ENCODE results near the gene GABRD.
"Not testable (repeated sequence)": the region's sequence is repeated elsewhere in the genome, so short reads cannot be mapped to it uniquely, and the experiment has no call there.

GABRD gene

DNA sequence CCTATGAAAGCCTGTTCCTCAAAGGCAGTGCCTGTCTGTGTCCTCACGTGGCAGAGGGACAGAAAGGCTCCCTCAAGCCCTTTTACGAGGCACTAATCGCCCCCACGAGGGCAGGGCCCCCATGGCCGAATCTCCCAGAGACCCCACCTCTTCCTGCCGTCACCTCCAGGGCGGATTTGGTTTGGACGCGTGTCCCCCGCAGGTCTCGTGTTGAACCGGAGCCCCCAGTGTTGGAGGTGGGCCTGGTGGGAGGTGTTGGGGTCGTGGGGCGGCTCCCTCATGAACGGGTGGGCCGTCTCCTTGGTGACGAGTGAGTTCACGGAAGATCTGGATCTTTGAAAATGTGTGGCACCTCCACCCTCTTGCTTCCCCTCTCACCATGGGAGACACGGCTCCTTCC is 43.1 kb upstream of the GABRD start:
- Histone ChIP-seq H3K4me3 (ENCODE audit: low read length, poor library complexity, severe bottlenecking) (no peak overlapping the region), H3K4me2 (ENCODE audit: low read depth, low read length, poor library complexity, severe bottlenecking) (no peak overlapping the region), H3F3A (ENCODE audit: low read depth) (no peaks in the 10 kb centered on the region), H2AFZ (ENCODE audit: low read length) (no peak overlapping the region), H4K20me1 (ENCODE audit: insufficient read depth, low read length, poor library complexity, severe bottlenecking) (no peaks in the 10 kb centered on the region), H3K9me2 (replicated peaks; ENCODE audit: low read depth, low read length) (no peaks in the 10 kb centered on the region), H3K9ac (ENCODE audit: low read depth, low read length, poor library complexity, severe bottlenecking) (no peak overlapping the region), H3K27me3 (ENCODE audit: insufficient read depth, low read length, poor library complexity, severe bottlenecking) (no peaks in the 10 kb centered on the region), H3K79me2 (ENCODE audit: insufficient read depth, low read length) (no peaks in the 10 kb centered on the region), H3K4me1 (ENCODE audit: insufficient read depth, low read length, poor library complexity, severe bottlenecking) (no peaks in the 10 kb centered on the region), H3K9me3 (ENCODE audit: insufficient read depth, low read depth, low read length) (peaks cover 2% of the 10 kb centered on the region; the same call in 1 of the 2 replicates), H3K36me3 (ENCODE audit: insufficient read depth, low read length) (no peaks in the 10 kb centered on the region)
- TF ChIP-seq, protein P1, sequence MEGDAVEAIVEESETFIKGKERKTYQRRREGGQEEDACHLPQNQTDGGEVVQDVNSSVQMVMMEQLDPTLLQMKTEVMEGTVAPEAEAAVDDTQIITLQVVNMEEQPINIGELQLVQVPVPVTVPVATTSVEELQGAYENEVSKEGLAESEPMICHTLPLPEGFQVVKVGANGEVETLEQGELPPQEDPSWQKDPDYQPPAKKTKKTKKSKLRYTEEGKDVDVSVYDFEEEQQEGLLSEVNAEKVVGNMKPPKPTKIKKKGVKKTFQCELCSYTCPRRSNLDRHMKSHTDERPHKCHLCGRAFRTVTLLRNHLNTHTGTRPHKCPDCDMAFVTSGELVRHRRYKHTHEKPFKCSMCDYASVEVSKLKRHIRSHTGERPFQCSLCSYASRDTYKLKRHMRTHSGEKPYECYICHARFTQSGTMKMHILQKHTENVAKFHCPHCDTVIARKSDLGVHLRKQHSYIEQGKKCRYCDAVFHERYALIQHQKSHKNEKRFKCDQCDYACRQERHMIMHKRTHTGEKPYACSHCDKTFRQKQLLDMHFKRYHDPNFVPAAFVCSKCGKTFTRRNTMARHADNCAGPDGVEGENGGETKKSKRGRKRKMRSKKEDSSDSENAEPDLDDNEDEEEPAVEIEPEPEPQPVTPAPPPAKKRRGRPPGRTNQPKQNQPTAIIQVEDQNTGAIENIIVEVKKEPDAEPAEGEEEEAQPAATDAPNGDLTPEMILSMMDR (conservative IDR thresholded peaks at IDR 0.05; ENCODE audit: low read length), result no peak

DNA sequence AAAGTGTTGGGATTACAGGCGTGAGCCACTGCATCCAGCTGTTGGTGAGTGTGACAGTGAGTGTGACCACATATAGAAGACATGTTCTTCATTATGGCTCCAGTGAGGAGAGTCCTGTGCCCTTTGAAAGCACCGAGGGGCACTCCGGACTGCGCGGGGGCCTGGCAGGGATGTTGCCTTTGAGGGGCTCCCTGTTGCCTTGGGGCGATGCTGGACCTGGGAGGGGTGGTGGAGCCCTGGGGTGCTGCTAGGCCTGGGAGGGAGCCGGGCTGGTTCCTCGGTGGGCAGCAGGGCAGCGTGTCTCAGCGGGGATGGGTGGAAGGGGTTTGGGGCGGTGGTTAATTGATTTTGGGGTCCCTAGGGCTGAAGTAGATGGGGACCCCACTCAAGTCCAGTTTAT is 41.0 kb upstream of the GABRD start:
- Histone ChIP-seq H4K20me1 (ENCODE audit: insufficient read depth, low read length, poor library complexity, severe bottlenecking) (no peaks in the 10 kb centered on the region), H3K4me2 (ENCODE audit: low read depth, low read length, poor library complexity, severe bottlenecking) (no peak overlapping the region), H3K4me1 (ENCODE audit: insufficient read depth, low read length, poor library complexity, severe bottlenecking) (no peaks in the 10 kb centered on the region)

DNA sequence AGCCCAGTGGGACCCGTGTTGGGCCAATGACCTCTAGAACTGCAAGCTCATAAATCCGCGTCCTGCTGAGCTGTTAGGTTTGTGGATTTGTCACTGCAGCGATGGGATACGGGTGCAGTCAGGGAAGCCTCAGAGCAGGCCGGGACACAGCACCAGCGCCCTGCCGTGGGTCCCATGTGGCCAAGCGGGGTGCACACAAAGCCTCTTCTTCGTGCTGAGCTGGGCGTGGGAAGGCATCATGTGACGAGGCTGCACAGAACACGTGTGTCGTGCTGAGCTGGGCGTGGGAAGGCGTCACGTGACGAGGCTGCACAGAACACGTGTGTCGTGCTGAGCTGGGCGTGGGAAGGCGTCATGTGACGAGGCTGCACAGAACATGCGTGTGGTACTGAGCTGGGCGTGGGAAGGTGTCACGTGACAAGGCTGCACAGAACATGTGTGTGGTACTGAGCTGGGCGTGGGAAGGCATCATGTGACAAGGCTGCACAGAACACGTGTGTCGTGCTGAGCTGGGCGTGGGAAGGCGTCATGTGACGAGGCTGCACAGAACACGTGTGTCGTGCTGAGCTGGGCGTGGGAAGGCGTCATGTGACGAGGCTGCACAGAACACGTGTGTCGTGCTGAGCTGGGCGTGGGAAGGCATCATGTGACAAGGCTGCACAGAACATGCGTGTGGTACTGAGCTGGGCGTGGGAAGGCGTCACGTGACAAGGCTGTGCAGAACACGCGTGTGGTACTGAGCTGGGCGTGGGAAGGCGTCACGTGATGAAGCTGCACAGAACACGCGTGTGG is 40.3 kb upstream of the GABRD start:
- H3K4me3 ChIP-seq (ENCODE audit: low read length, poor library complexity, severe bottlenecking); H3K9me3 ChIP-seq (ENCODE audit: insufficient read depth, low read depth, low read length); H3K36me3 ChIP-seq (ENCODE audit: insufficient read depth, low read length); H3F3A ChIP-seq (ENCODE audit: low read depth); H3K4me1 ChIP-seq (ENCODE audit: insufficient read depth, low read length, poor library complexity, severe bottlenecking); H3K9ac ChIP-seq (ENCODE audit: low read depth, low read length, poor library complexity, severe bottlenecking); H3K4me2 ChIP-seq (ENCODE audit: low read depth, low read length, poor library complexity, severe bottlenecking); H2AFZ ChIP-seq (ENCODE audit: low read length); H3K27me3 ChIP-seq (ENCODE audit: insufficient read depth, low read length, poor library complexity, severe bottlenecking); H4K20me1 ChIP-seq (ENCODE audit: insufficient read depth, low read length, poor library complexity, severe bottlenecking); H3K79me2 ChIP-seq (ENCODE audit: insufficient read depth, low read length); H3K9me2 ChIP-seq (replicated peaks; ENCODE audit: low read depth, low read length): not testable (repeated sequence)

More for the DNA sequence above, 41.0 kb upstream of the GABRD start:
- Histone ChIP-seq H3K36me3 (ENCODE audit: insufficient read depth, low read length) (no peaks in the 10 kb centered on the region), H3K4me3 (ENCODE audit: low read length, poor library complexity, severe bottlenecking) (no peak overlapping the region), H3K79me2 (ENCODE audit: insufficient read depth, low read length) (no peaks in the 10 kb centered on the region), H3K27me3 (ENCODE audit: insufficient read depth, low read length, poor library complexity, severe bottlenecking) (no peaks in the 10 kb centered on the region), H3F3A (ENCODE audit: low read depth) (no peaks in the 10 kb centered on the region), H3K9me3 (ENCODE audit: insufficient read depth, low read depth, low read length) (no peaks in the 10 kb centered on the region; the same call in 1 of the 2 replicates), H3K9ac (ENCODE audit: low read depth, low read length, poor library complexity, severe bottlenecking) (no peak overlapping the region), H3K9me2 (replicated peaks; ENCODE audit: low read depth, low read length) (no peaks in the 10 kb centered on the region), H2AFZ (ENCODE audit: low read length) (no peak overlapping the region)
- no peak for TF ChIP-seq EZH2phosphoT487 (IDR thresholded peaks at IDR 0.05; ENCODE audit: borderline replicate concordance)

DNA sequence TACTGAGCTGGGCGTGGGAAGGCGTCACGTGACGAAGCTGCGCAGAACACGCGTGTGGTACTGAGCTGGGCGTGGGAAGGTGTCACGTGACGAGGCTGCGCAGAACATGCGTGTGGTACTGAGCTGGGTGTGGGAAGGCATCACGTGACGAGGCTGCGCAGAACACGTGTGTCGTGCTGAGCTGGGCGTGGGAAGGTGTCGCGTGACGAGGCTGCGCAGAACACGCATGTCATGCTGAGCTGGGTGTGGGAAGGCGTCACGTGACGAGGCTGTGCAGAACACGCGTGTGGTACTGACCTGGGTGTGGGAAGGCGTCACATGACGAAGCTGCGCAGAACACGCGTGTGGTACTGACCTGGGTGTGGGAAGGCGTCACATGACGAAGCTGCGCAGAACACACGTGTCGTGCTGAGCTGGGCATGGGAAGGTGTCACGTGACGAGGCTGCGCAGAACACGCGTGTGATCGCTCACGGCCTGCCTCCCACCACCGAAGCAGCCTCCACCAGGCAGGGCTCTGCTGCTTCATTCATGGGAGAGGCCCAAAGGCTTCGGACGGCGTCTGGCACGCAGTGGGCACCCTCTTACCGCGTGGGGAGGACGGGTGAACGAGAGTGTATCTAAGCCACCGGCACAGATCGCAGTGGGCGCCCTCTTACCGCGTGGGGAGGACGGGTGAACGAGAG is 39.5 kb upstream of the GABRD start:
- no peaks in the 10 kb centered on the region for H3K36me3 ChIP-seq (ENCODE audit: insufficient read depth, low read length)
- no peaks in the 10 kb centered on the region for H3K27me3 ChIP-seq (ENCODE audit: insufficient read depth, low read length, poor library complexity, severe bottlenecking)
- H3K9ac ChIP-seq (ENCODE audit: low read depth, low read length, poor library complexity, severe bottlenecking), result no peak overlapping the region
- no peaks in the 10 kb centered on the region for H3K79me2 ChIP-seq (ENCODE audit: insufficient read depth, low read length)
- no peak overlapping the region for H3K4me2 ChIP-seq (ENCODE audit: low read depth, low read length, poor library complexity, severe bottlenecking)
- no peak overlapping the region for H3K4me3 ChIP-seq (ENCODE audit: low read length, poor library complexity, severe bottlenecking)
- H3K9me2 ChIP-seq (replicated peaks; ENCODE audit: low read depth, low read length), result no peaks in the 10 kb centered on the region
- H3F3A ChIP-seq (ENCODE audit: low read depth), result no peaks in the 10 kb centered on the region
- TF ChIP-seq, protein P1 (conservative IDR thresholded peaks at IDR 0.05; ENCODE audit: low read length), result no peak
- no peak for TF ChIP-seq EZH2phosphoT487 (IDR thresholded peaks at IDR 0.05; ENCODE audit: borderline replicate concordance)
- no peaks in the 10 kb centered on the region; the same call in 1 of the 2 replicates for H3K9me3 ChIP-seq (ENCODE audit: insufficient read depth, low read depth, low read length)
- H4K20me1 ChIP-seq (ENCODE audit: insufficient read depth, low read length, poor library complexity, severe bottlenecking), result no peaks in the 10 kb centered on the region
- H2AFZ ChIP-seq (ENCODE audit: low read length), result no peak overlapping the region
- no peaks in the 10 kb centered on the region for H3K4me1 ChIP-seq (ENCODE audit: insufficient read depth, low read length, poor library complexity, severe bottlenecking)
